GM23248 (cell line): ENCODE results near the gene RPS19. TPM values are rescaled to one million over a fixed set of nuclear protein-coding genes. Genes with fewer than 3 reads are reported as not detected.

Source experiments
- DNase-seq: peaks from one replicate; pipeline ENCODE4 v3.0.0-alpha.2; 2015
- H2AFZ ChIP-seq: fragments of 200-600 bp; sonication (generic); 2 replicates; pipeline ENCODE4 v1.6.1; 2016; ENCODE audit warnings: antibody characterized with exemption
- H3F3A ChIP-seq: fragments of 200-600 bp; sonication (generic); 2 replicates; pipeline ENCODE4 v1.6.1; 2016; ENCODE audit warnings: mild to moderate bottlenecking, antibody characterized with exemption, mixed run types; ENCODE audit not compliant: insufficient read depth
- H3K27ac ChIP-seq: fragments of 200-600 bp; sonication (generic); 2 replicates; pipeline ENCODE4 v1.5.1; 2016; ENCODE audit warnings: mild to moderate bottlenecking
- H3K27me3 ChIP-seq: fragments of 200-600 bp; sonication (generic); replicated peaks from 2 replicates; pipeline ENCODE4 v1.6.1; 2016; ENCODE audit warnings: mild to moderate bottlenecking; ENCODE audit not compliant: insufficient read depth
- H3K36me3 ChIP-seq: fragments of 200-600 bp; sonication (generic); 2 replicates; pipeline ENCODE4 v1.6.1; 2016; ENCODE audit warnings: low read depth, mild to moderate bottlenecking
- H3K4me1 ChIP-seq: fragments of 200-600 bp; sonication (generic); 2 replicates; pipeline ENCODE4 v1.6.1; 2016; ENCODE audit warnings: mild to moderate bottlenecking; ENCODE audit not compliant: insufficient read depth
- H3K4me2 ChIP-seq: fragments of 200-600 bp; sonication (generic); one replicate; pipeline ENCODE4 v1.6.1; 2016; ENCODE audit warnings: mild to moderate bottlenecking; ENCODE audit not compliant: unreplicated experiment
- H3K4me3 ChIP-seq: fragments of 200-600 bp; sonication (generic); 2 replicates; pipeline ENCODE4 v1.5.1; 2016; ENCODE audit warnings: mild to moderate bottlenecking
- H3K79me2 ChIP-seq: fragments of 200-600 bp; sonication (generic); 2 replicates; pipeline ENCODE4 v1.6.1; 2016; ENCODE audit warnings: mild to moderate bottlenecking; ENCODE audit not compliant: insufficient read depth
- H3K9ac ChIP-seq: fragments of 200-600 bp; sonication (generic); 2 replicates; pipeline ENCODE4 v1.6.1; 2016; ENCODE audit warnings: mild to moderate bottlenecking
- H3K9me2 ChIP-seq: fragments of 200-600 bp; sonication (generic); 2 replicates; pipeline ENCODE4 v1.6.1; 2016; ENCODE audit warnings: mixed run types, mild to moderate bottlenecking, moderate library complexity; ENCODE audit not compliant: insufficient read depth
- H3K9me3 ChIP-seq: fragments of 200-600 bp; sonication (generic); one replicate; pipeline ENCODE4 v1.6.1; 2017; ENCODE audit warnings: low read depth
- H4K20me1 ChIP-seq: fragments of 200-600 bp; sonication (generic); 2 replicates; pipeline ENCODE4 v1.6.0; 2016; ENCODE audit not compliant: insufficient read depth
- EZH2 ChIP-seq: fragments of 200-600 bp; sonication (generic); IDR thresholded peaks from 2 replicates; pipeline ENCODE4 v1.6.1; 2018; ENCODE audit warnings: antibody characterized with exemption, mild to moderate bottlenecking; ENCODE audit not compliant: insufficient read depth, poor library complexity, severe bottlenecking
- EZH2phosphoT487 ChIP-seq: fragments of 200-600 bp; sonication (generic); IDR thresholded peaks from 2 replicates; pipeline ENCODE4 v1.6.1; 2018; ENCODE audit warnings: antibody characterized with exemption, moderate library complexity, mild to moderate bottlenecking, low read depth; ENCODE audit not compliant: insufficient read depth
- WGBS, 2 experiments: methylation state at CpG; one replicate each; pipeline ENCODE4 v1.1.6; 2015 to 2017; ENCODE audit warnings: low lambda C conversion rate in 2 of 2, low coverage in 1 of 2; ENCODE audit errors: missing lambda C conversion rate in 2 of 2; 5-methylcytosine and 5-hydroxymethylcytosine counted together
- in situ Hi-C: fragments of 300-500 bp; cut with MboI; formaldehyde crosslinking; loops from 2 replicates; pipeline ENCODE4 v1.15.0; 2020
- polyA plus RNA-seq: library from polyadenylated mRNA; unstranded; fragments of >200 nt; fragmentation: Nextera tagmentation; extraction: Ambion mirVana; gene quantifications from 2 replicates; pipeline ENCODE4 v1.2.1, GENCODE V29; 2016
- total RNA-seq: library from RNA; depleted of rRNA; stranded (reverse); fragments of >200 nt; shearing (Covaris generic); gene quantifications from 2 replicates; pipeline ENCODE4 v1.2.3, GENCODE V29; 2014

The RPS19 gene
- total and polyA plus RNA-seq, 2 experiments from 2014 or later, result 881 to 2,316 TPM

GRCh38 chr19:41868989-41869300, 8.9 kb downstream of the RPS19 start:
- H3K79me2 ChIP-seq, result peaks cover 48% of the 10 kb centered on the region
- H3K4me2 ChIP-seq, result no peak overlapping the region
- no peak overlapping the region for H2AFZ ChIP-seq
- no peaks in the 10 kb centered on the region for H3K9me2 ChIP-seq
- no peak overlapping the region for H3K27ac ChIP-seq
- no peak overlapping the region for H3K4me3 ChIP-seq
- in situ Hi-C loops, result no loop called here
- no peaks in the 10 kb centered on the region for H3K9me3 ChIP-seq
- no peak for DNase-seq
- 81 to 83% methylated on average over 12 of the region's 12 CpGs for WGBS, 2 experiments
- no peak for TF ChIP-seq EZH2
- TF ChIP-seq EZH2phosphoT487, result no peak
- no peaks in the 10 kb centered on the region for H3K4me1 ChIP-seq
- no peak overlapping the region for H3K9ac ChIP-seq
- peaks cover 95% of the 10 kb centered on the region for H3F3A ChIP-seq
- H3K36me3 ChIP-seq, result peaks cover 60% of the 10 kb centered on the region
- H4K20me1 ChIP-seq, result peaks cover 18% of the 10 kb centered on the region; the same call in 1 of the 2 replicates
- no peaks in the 10 kb centered on the region for H3K27me3 ChIP-seq

GRCh38 chr19:41869374-41869955, 9.4 kb downstream of the RPS19 start:
- H2AFZ ChIP-seq, result no peak overlapping the region
- peak overlapping the region; percentile 5; the same call in 1 of the 2 replicates for H3K9ac ChIP-seq
- peaks cover 13% of the 10 kb centered on the region; the same call in 1 of the 2 replicates for H4K20me1 ChIP-seq
- no peaks in the 10 kb centered on the region for H3K4me1 ChIP-seq
- in situ Hi-C loops, result no loop called here
- no peaks in the 10 kb centered on the region for H3K27me3 ChIP-seq
- no peaks in the 10 kb centered on the region for H3K9me2 ChIP-seq
- peaks cover 90% of the 10 kb centered on the region for H3F3A ChIP-seq
- peak overlapping the region; percentile 19; the same call in 1 of the 2 replicates for H3K27ac ChIP-seq
- H3K4me3 ChIP-seq, result no peak overlapping the region
- TF ChIP-seq EZH2phosphoT487 (no peak), EZH2 (no peak)
- H3K4me2 ChIP-seq, result no peak overlapping the region
- DNase-seq, result no peak
- H3K9me3 ChIP-seq, result no peaks in the 10 kb centered on the region
- peaks cover 43% of the 10 kb centered on the region for H3K79me2 ChIP-seq
- WGBS, 2 experiments, result 95% methylated on average over 13 of the region's 13 CpGs
- H3K36me3 ChIP-seq, result peaks cover 55% of the 10 kb centered on the region

DNA sequence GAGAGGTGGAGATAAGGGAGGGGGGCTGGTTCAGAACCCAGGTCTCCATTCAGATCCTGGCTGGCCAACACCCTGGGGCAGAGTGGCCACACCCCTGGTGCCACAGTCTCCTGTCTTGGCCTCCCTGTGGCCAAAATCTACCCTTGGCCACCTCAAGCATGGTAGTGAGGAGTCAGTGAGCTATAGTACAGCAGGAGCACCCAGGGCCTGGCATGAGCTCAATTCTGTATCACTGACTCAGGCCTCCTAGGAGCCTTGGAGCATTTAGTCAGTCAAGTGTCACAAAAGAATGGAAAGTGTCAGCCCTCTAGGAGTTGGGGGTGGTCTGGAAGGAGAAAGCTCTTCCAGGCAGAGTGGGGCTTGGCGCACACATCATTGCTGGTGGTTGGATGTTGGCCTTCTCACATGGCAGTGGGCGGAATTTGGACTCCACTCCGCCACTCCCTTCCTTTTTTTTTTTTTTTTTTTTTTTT, 10.4 kb downstream of the RPS19 start:
- Histone ChIP-seq H2AFZ (no peak overlapping the region), H3F3A (peaks cover 80% of the 10 kb centered on the region), H3K27me3 (no peaks in the 10 kb centered on the region), H3K9me2 (no peaks in the 10 kb centered on the region), H4K20me1 (peaks cover 13% of the 10 kb centered on the region; the same call in 1 of the 2 replicates), H3K4me1 (no peaks in the 10 kb centered on the region), H3K4me2 (no peak overlapping the region), H3K36me3 (peaks cover 45% of the 10 kb centered on the region), H3K79me2 (peaks cover 33% of the 10 kb centered on the region), H3K27ac (peak overlapping the region; percentile 19; the same call in 1 of the 2 replicates), H3K9ac (no peak overlapping the region), H3K4me3 (no peak overlapping the region), H3K9me3 (no peaks in the 10 kb centered on the region)
- 57 to 75% methylated on average over 3 of the region's 3 CpGs for WGBS, 2 experiments
- TF ChIP-seq EZH2 (no peak), EZH2phosphoT487 (no peak)
- DNase-seq, result peak; percentile 79
- in situ Hi-C loops, result no loop called here

GRCh38 chr19:41871573-41872383, 11.7 kb downstream of the RPS19 start:
- Histone ChIP-seq H3K9me3 (no peaks in the 10 kb centered on the region), H3K27me3 (no peaks in the 10 kb centered on the region), H4K20me1 (peaks cover 13% of the 10 kb centered on the region; the same call in 1 of the 2 replicates), H3K4me1 (no peaks in the 10 kb centered on the region), H3K9me2 (no peaks in the 10 kb centered on the region), H3K4me3 (no peak overlapping the region), H3K9ac (no peak overlapping the region), H3K36me3 (peaks cover 41% of the 10 kb centered on the region; the same call in 1 of the 2 replicates), H3K79me2 (peaks cover 19% of the 10 kb centered on the region), H3K4me2 (no peak overlapping the region), H3K27ac (no peak overlapping the region), H3F3A (peaks cover 70% of the 10 kb centered on the region), H2AFZ (no peak overlapping the region)
- DNase-seq, result no peak
- no peak for TF ChIP-seq EZH2phosphoT487
- no peak for TF ChIP-seq EZH2
- in situ Hi-C loops, result no loop called here
- 80 to 81% methylated on average over 16 of the region's 16 CpGs for WGBS, 2 experiments
